Keratinocyte (primary cell): ENCODE measurements around the gene CILP. TPM values are rescaled to one million over a fixed set of nuclear protein-coding genes. Genes with fewer than 3 reads are reported as not detected.

Experiments used
- DNase-seq: peaks from one replicate; pipeline ENCODE4 v3.0.0-alpha.2; 2011; ENCODE audit warnings: low read depth, missing footprints, low spot score
- FAIRE-seq: peaks from 2 replicates; lab custom pipeline; 2011; peaks lifted over from hg19 to GRCh38; lab: Jason Lieb, UNC
- H2AFZ ChIP-seq: 2 replicates; pipeline ENCODE4 v1.6.0; 2012; ENCODE audit warnings: low read length, control low read depth, inconsistent platforms; ENCODE audit not compliant: control insufficient read depth
- H3K27ac ChIP-seq: 2 replicates; pipeline ENCODE4 v1.5.1; 2011; ENCODE audit warnings: low read length; ENCODE audit not compliant: control insufficient read depth, insufficient read depth
- H3K27me3 ChIP-seq: 3 replicates; pipeline ENCODE4 v1.6.0; 2011; ENCODE audit warnings: low read length; ENCODE audit not compliant: control insufficient read depth, insufficient read depth; ENCODE audit errors: extremely low read depth
- H3K36me3 ChIP-seq, 2 experiments: 2 replicates in 1 of 2; 3 replicates in 1 of 2; pipeline ENCODE4 v1.5.1; 2011; ENCODE audit warnings: low read length in 2 of 2, mild to moderate bottlenecking in 1 of 2; ENCODE audit not compliant: control insufficient read depth in 2 of 2, insufficient read depth in 2 of 2; ENCODE audit errors: extremely low read depth in 1 of 2
- H3K4me1 ChIP-seq: 3 replicates; pipeline ENCODE4 v1.5.1; 2011; ENCODE audit warnings: low read length; ENCODE audit not compliant: control insufficient read depth, insufficient read depth; ENCODE audit errors: extremely low read depth
- H3K4me2 ChIP-seq: 3 replicates; pipeline ENCODE4 v1.6.0; 2011; ENCODE audit warnings: low read depth, low read length; ENCODE audit not compliant: control insufficient read depth, insufficient read depth; ENCODE audit errors: extremely low read depth
- H3K4me3 ChIP-seq, 3 experiments: fragments of 200-600 bp in 1 of 3; sonication (generic) in 1 of 3; 2 replicates in 2 of 3; 3 replicates in 1 of 3; pipeline ENCODE4 v1.5.1; 2011 to 2016; ENCODE audit warnings: low read length in 3 of 3, mild to moderate bottlenecking in 3 of 3, control low read depth in 2 of 3, inconsistent platforms in 1 of 3, low read depth in 1 of 3, mixed read lengths in 1 of 3, mixed run types in 1 of 3, moderate library complexity in 1 of 3; ENCODE audit not compliant: control insufficient read depth in 2 of 3, insufficient read depth in 2 of 3; ENCODE audit errors: extremely low read depth in 1 of 3
- H3K79me2 ChIP-seq: 2 replicates; pipeline ENCODE4 v1.6.0; 2012; ENCODE audit warnings: low read length; ENCODE audit not compliant: control insufficient read depth, insufficient read depth
- H3K9ac ChIP-seq: 3 replicates; pipeline ENCODE4 v1.6.0; 2011; ENCODE audit warnings: low read length; ENCODE audit not compliant: control insufficient read depth, insufficient read depth; ENCODE audit errors: extremely low read depth
- H3K9me1 ChIP-seq: 3 replicates; pipeline ENCODE4 v1.6.0; 2011; ENCODE audit warnings: low read length; ENCODE audit not compliant: control insufficient read depth, insufficient read depth; ENCODE audit errors: extremely low read depth
- H3K9me3 ChIP-seq: 2 replicates; pipeline ENCODE4 v1.5.1; 2012; ENCODE audit warnings: low read depth, low read length; ENCODE audit not compliant: control insufficient read depth
- H4K20me1 ChIP-seq: 3 replicates; pipeline ENCODE4 v1.6.0; 2011; ENCODE audit warnings: low read length; ENCODE audit not compliant: control insufficient read depth, insufficient read depth; ENCODE audit errors: extremely low read depth
- EZH2 ChIP-seq: IDR thresholded peaks from one replicate; pipeline ENCODE4 v1.6.1; 2012; ENCODE audit warnings: inconsistent platforms, mild to moderate bottlenecking, low read length, moderate library complexity
- dilution Hi-C: fragments of 300-500 bp; cut with MboI; formaldehyde crosslinking; loops from one replicate; pipeline ENCODE4 v1.7.0; 2020; ENCODE audit warnings: low sequenced_read_pairs; ENCODE audit not compliant: extremely low pct_ligation_motif_present
- polyA plus RNA-seq, 5 experiments: library from polyadenylated mRNA; depleted of rRNA in 3 of 5; stranded (reverse) in 3 of 5; stranded (forward) in 1 of 5; unstranded in 1 of 5; fragments of >200 nt; gene quantifications; 1 replicate in 1 of 5; 2 replicates in 3 of 5; 3 replicates in 1 of 5; pipeline versions ENCODE4 v1.2.1 to v1.2.3, GENCODE V29; 2011 to 2012; ENCODE audit warnings: missing spikeins in 2 of 5, low read depth in 1 of 5, low replicate concordance in 1 of 5
- TF ChIP-seq, protein P1 (sequence below), 3 experiments: IDR thresholded peaks in 1 of 3; conservative IDR thresholded peaks in 1 of 3; optimal IDR thresholded peaks in 1 of 3; 2 replicates in 2 of 3; 3 replicates in 1 of 3; pipeline versions ENCODE3 to v1.5.1; 2011; ENCODE audit warnings: low read length in 3 of 3, mild to moderate bottlenecking in 3 of 3, moderate library complexity in 2 of 3, control low read depth in 1 of 3, inconsistent platforms in 1 of 3; ENCODE audit not compliant: insufficient read depth in 2 of 3; ENCODE audit errors: extremely low read depth in 1 of 3

CILP gene
- polyA plus RNA-seq, 1 donor (not counting 4 experiments of a cell fraction or from before 2014, with no cell fraction given) = not detected

DNA sequence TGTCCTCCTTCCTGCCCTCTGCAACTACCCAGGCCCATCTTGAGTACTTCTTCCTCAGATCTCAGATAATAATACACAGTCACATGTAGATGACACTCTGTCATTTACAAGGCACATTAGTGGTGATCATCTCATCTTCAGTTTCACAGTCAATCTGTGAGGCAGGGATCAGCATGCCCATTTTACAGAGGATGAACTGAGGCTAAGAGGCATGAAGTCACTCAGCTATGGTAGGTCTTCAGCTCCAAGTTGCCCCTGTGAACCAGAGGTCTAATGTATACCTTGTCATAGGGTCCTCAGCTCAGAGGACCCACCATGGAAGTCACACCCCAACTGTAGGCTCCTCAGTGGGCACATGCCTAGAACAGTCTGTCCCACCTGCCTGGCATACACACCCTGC, 4.2 kb upstream of the CILP start:
- FAIRE-seq (no peak), DNase-seq (no peak)
- dilution Hi-C loops = no loop called here
- TF ChIP-seq, protein P1, sequence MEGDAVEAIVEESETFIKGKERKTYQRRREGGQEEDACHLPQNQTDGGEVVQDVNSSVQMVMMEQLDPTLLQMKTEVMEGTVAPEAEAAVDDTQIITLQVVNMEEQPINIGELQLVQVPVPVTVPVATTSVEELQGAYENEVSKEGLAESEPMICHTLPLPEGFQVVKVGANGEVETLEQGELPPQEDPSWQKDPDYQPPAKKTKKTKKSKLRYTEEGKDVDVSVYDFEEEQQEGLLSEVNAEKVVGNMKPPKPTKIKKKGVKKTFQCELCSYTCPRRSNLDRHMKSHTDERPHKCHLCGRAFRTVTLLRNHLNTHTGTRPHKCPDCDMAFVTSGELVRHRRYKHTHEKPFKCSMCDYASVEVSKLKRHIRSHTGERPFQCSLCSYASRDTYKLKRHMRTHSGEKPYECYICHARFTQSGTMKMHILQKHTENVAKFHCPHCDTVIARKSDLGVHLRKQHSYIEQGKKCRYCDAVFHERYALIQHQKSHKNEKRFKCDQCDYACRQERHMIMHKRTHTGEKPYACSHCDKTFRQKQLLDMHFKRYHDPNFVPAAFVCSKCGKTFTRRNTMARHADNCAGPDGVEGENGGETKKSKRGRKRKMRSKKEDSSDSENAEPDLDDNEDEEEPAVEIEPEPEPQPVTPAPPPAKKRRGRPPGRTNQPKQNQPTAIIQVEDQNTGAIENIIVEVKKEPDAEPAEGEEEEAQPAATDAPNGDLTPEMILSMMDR (optimal IDR thresholded peaks at IDR 0.05 in 1 of 3, IDR thresholded peaks at IDR 0.05 in 1 of 3, conservative IDR thresholded peaks at IDR 0.05 in 1 of 3; ENCODE audit: extremely low read depth in 1 of 3, insufficient read depth in 2 of 3, low read length in 3 of 3) = no peak
- TF ChIP-seq EZH2 = no peak
- no peak overlapping the region for H2AFZ ChIP-seq
- no peaks in the 10 kb centered on the region for H3K79me2 ChIP-seq
- no peaks in the 10 kb centered on the region for H3K27me3 ChIP-seq
- H3K4me1 ChIP-seq = no peaks in the 10 kb centered on the region
- H3K4me3 ChIP-seq = no peak overlapping the region
- no peaks in the 10 kb centered on the region for H3K9me3 ChIP-seq
- no peak overlapping the region for H3K27ac ChIP-seq
- no peaks in the 10 kb centered on the region for H4K20me1 ChIP-seq
- H3K9ac ChIP-seq = no peak overlapping the region
- H3K36me3 ChIP-seq = no peaks in the 10 kb centered on the region
- no peaks in the 10 kb centered on the region for H3K9me1 ChIP-seq
- H3K4me2 ChIP-seq = no peak overlapping the region

DNA sequence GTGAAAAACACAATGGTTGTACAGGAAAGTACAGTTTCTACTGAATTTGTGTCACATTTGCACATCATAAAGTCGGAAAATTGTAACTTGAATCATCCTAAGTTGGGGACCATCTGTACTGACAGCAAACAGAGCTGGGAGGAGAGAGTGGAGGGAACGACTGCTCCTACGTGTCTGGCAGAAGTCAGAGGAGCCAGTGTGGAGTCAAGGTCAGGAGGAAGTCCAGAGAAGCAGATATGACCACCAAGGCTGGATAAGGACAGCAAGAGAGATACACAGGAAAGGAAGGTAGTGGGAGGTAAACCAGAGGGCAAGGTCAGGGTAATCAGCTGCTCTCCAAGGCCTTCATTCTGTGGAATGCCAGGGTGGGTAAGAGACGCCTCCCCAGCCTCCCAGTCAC, 2.7 kb upstream of the CILP start:
- Histone ChIP-seq H3K36me3 (no peaks in the 10 kb centered on the region), H3K9me1 (no peaks in the 10 kb centered on the region), H3K9ac (no peak overlapping the region), H3K4me2 (no peak overlapping the region), H4K20me1 (no peaks in the 10 kb centered on the region), H3K9me3 (no peaks in the 10 kb centered on the region), H3K27me3 (no peaks in the 10 kb centered on the region), H3K27ac (no peak overlapping the region), H2AFZ (no peak overlapping the region), H3K4me3 (no peak overlapping the region), H3K79me2 (no peaks in the 10 kb centered on the region), H3K4me1 (no peaks in the 10 kb centered on the region)
- no peak for DNase-seq
- TF ChIP-seq EZH2 = no peak
- TF ChIP-seq, protein P1 (optimal IDR thresholded peaks at IDR 0.05 in 1 of 3, IDR thresholded peaks at IDR 0.05 in 1 of 3, conservative IDR thresholded peaks at IDR 0.05 in 1 of 3; ENCODE audit: extremely low read depth in 1 of 3, insufficient read depth in 2 of 3, low read length in 3 of 3) = no peak
- dilution Hi-C loops = no loop called here
- no peak for FAIRE-seq
